Spleen (tissue), 13 donors: ENCODE data around the gene PKIG. TPM values are rescaled to one million over a fixed set of nuclear protein-coding genes. Genes with fewer than 3 reads are reported as not detected.

ENCODE experiments used
- DNase-seq: peaks from one replicate; pipeline ENCODE4 v3.0.0-alpha.2; 2020
- H3K27ac ChIP-seq, 8 donors: fragments of 200-600 bp; sonication (generic) in 7 of 8; 1 replicate in 4 of 8; 2 replicates in 4 of 8; pipeline versions ENCODE4 v1.5.0 to v1.8.0; 2016 to 2021; ENCODE audit warnings: inconsistent platforms in 4 of 8, mild to moderate bottlenecking in 4 of 8, moderate library complexity in 1 of 8
- H3K27me3 ChIP-seq, 7 donors: fragments of 200-600 bp; sonication (generic) in 6 of 7; replicated peaks in 1 of 7; 1 replicate in 4 of 7; 2 replicates in 3 of 7; pipeline versions ENCODE4 v1.5.0 to v1.8.0; 2016 to 2021; ENCODE audit warnings: inconsistent platforms in 3 of 7, mild to moderate bottlenecking in 1 of 7
- H3K36me3 ChIP-seq, 6 donors: fragments of 200-600 bp; sonication (generic) in 5 of 6; 1 replicate in 4 of 6; 2 replicates in 2 of 6; pipeline versions ENCODE4 v1.5.0 to v1.8.0; 2016 to 2021; ENCODE audit warnings: inconsistent platforms in 2 of 6
- H3K4me1 ChIP-seq, 6 donors: fragments of 200-600 bp; sonication (generic) in 5 of 6; 1 replicate in 3 of 6; 2 replicates in 3 of 6; pipeline versions ENCODE4 v1.5.0 to v1.8.0; 2016 to 2021; ENCODE audit warnings: inconsistent platforms in 3 of 6
- H3K4me3 ChIP-seq, 8 donors: fragments of 200-600 bp; sonication (generic) in 7 of 8; 1 replicate in 4 of 8; 2 replicates in 4 of 8; pipeline versions ENCODE4 v1.5.0 to v1.8.0; 2016 to 2021; ENCODE audit warnings: inconsistent platforms in 4 of 8, mild to moderate bottlenecking in 4 of 8, moderate library complexity in 2 of 8
- H3K9me3 ChIP-seq, 8 donors: fragments of 200-600 bp; sonication (generic) in 7 of 8; 1 replicate in 4 of 8; 2 replicates in 4 of 8; pipeline versions ENCODE4 v1.5.0 to v1.8.0; 2016 to 2021; ENCODE audit warnings: inconsistent platforms in 4 of 8
- POLR2A ChIP-seq, 3 donors: fragments of 450-650 bp; IDR thresholded peaks; one replicate each; pipeline ENCODE4 v1.5.1; 2017; ENCODE audit warnings: antibody characterized with exemption in 3 of 3, mild to moderate bottlenecking in 1 of 3
- POLR2AphosphoS5 ChIP-seq, 3 donors: sonication (generic); formaldehyde crosslinking; IDR thresholded peaks; one replicate each; pipeline ENCODE4 v1.5.1; 2017; ENCODE audit warnings: antibody characterized with exemption in 3 of 3
- WGBS, 5 donors: extraction: QIAGEN DNeasy Blood & Tissue Kit in 3 of 5; methylation state at CpG; one replicate each; pipeline versions ENCODE4 v1.1.5 to v1.1.7; 2013 to 2018; 5-methylcytosine and 5-hydroxymethylcytosine counted together
- intact Hi-C: fragments of 100-400 bp; cut with DNase I; formaldehyde crosslinking; loops from one replicate; pipeline ENCODE4 v1.15.0; 2023; ENCODE audit warnings: low total_unique reads
- long read RNA-seq, 2 donors: transcript quantifications; one replicate each; lab custom pipeline, GENCODE V29; 2026
- polyA plus RNA-seq, 3 donors: library from polyadenylated mRNA; stranded (reverse); fragments of 200-250 nt; gene quantifications; one replicate each; pipeline ENCODE4 v1.2.1, GENCODE V29; 2013
- total RNA-seq, 7 donors: library from RNA; depleted of rRNA in 3 of 7; stranded (reverse); fragments of >200 nt in 3 of 7; fragmentation: NEBNext Ultra II Directional in 4 of 7; extraction: Animal tissue kit (Norgen Biotek cat#: 25700) in 4 of 7; gene quantifications; one replicate each; pipeline versions ENCODE4 v1.1.0 to v1.2.1, GENCODE V29; 2016 to 2021
- TF ChIP-seq, protein P1 (sequence below), 11 experiments: fragments of 200-600 bp in 7 of 11; fragments of 450-650 bp in 4 of 11; sonication (generic) in 4 of 11; IDR thresholded peaks in 8 of 11; conservative IDR thresholded peaks in 3 of 11; 1 replicate in 7 of 11; 2 replicates in 4 of 11; pipeline versions ENCODE4 v1.4.0 to v1.8.0; 2016 to 2021; ENCODE audit warnings: antibody characterized with exemption in 11 of 11, inconsistent platforms in 4 of 11, mild to moderate bottlenecking in 1 of 11
- donor health status: healthy with polysubstance abuse.
- donor health status: DM: no; HTN: no; CAD: no; lungs with moderate emphysema.
- donor health status: DM: no; HTN: no; CAD: no.
- donor health status: Bipolar disorder and iron deficiency.
- donor health status: healthy.
- donor health status: DM: no; HTN: no; CAD: no.
- donor health status: DM: yes; HTN: yes; CAD: no.

PKIG gene
- total RNA-seq: 10 to 100 TPM; 37.5 to 82.6 (median 47.6) TPM
- polyA plus RNA-seq: 10 to 100 TPM; 64.6 to 82.1 (median 74.9) TPM
- long read RNA-seq, donor 1, transcript PKIG-207 (4 exons, 1,191 nt): major isoform, 14 of 19 reads
- long read RNA-seq, donor 1, partial matches to known transcripts: 0 of 19 reads
- long read RNA-seq, donor 1, other reads (novel, unspliced or antisense): 0 of 19 reads
- long read RNA-seq, donor 2, transcript PKIG-202 (4 exons, 1,180 nt): minor isoform, 8 of 20 reads
- long read RNA-seq, donor 2, transcript PKIG-207 (4 exons, 1,191 nt): major isoform, 11 of 20 reads
- long read RNA-seq, donor 2, partial matches to known transcripts: 0 of 20 reads
- long read RNA-seq, donor 2, other reads (novel, unspliced or antisense): 0 of 20 reads

DNA sequence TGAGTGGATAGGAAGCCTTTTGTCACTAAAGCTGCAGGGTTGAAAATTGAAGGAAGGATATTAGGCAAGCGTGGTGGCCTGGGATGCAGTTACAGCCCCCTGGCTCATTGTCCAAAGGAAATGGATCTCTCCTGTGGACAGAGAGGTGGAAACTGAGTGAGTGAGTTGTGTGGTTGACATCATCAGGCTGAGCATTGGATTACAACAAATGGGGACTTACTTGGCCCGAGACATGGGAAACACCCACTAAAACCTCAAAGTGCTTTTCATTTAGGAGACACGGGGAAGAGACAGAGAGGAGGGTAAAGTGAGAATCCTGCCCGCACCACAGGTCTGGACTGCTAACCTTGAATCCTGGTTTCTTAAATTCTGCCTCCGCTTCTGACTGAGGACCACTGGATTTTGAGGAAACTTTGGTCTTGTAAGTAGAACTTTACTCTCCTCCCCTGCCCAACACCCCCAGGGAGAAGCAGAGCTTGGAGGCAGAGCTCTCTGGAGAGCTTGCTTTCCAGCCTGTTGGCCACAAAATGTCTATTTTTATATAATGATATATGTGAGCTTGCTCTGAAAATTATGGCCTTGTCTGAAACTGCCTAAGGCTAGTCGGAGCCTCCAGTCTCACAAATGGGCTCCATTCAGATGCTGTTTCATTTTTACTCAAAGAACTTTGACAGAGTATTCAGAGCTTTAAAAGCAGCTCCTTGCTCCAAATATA, at the start of gene PKIG:
PKIG (plus strand) TSS at position 269 of the 715 bp plus-strand sequence. CDS start 31,978 bp downstream, outside the sequence.
- intact Hi-C loops: no loop called here
- Histone ChIP-seq H3K27me3 (no peaks in the 10 kb centered on the region), H3K36me3 (no peaks in the 10 kb centered on the region), H3K27ac (peak within 1 kb of the TSS; percentile 82 to 91 (median 84)), H3K9me3 (no peaks in the 10 kb centered on the region), H3K4me1 (peaks cover 24 to 92% (median 68%) of the 10 kb centered on the region in 6 donors), H3K4me3 (peak within 1 kb of the TSS; percentile 7 to 64 (median 25))
- peak in 1 of 3 donors; percentile 66 for TF ChIP-seq POLR2AphosphoS5 (IDR thresholded peaks at IDR 0.05)
- TF ChIP-seq POLR2A (IDR thresholded peaks at IDR 0.05): no peak
- TF ChIP-seq, protein P1, sequence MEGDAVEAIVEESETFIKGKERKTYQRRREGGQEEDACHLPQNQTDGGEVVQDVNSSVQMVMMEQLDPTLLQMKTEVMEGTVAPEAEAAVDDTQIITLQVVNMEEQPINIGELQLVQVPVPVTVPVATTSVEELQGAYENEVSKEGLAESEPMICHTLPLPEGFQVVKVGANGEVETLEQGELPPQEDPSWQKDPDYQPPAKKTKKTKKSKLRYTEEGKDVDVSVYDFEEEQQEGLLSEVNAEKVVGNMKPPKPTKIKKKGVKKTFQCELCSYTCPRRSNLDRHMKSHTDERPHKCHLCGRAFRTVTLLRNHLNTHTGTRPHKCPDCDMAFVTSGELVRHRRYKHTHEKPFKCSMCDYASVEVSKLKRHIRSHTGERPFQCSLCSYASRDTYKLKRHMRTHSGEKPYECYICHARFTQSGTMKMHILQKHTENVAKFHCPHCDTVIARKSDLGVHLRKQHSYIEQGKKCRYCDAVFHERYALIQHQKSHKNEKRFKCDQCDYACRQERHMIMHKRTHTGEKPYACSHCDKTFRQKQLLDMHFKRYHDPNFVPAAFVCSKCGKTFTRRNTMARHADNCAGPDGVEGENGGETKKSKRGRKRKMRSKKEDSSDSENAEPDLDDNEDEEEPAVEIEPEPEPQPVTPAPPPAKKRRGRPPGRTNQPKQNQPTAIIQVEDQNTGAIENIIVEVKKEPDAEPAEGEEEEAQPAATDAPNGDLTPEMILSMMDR (IDR thresholded peaks at IDR 0.05 in 8 of 11, conservative IDR thresholded peaks at IDR 0.05 in 3 of 11): no peak
- WGBS, 5 donors: 19 to 33% (median 29%) methylated on average over 6 of the region's 6 CpGs
- DNase-seq: no peak

DNA sequence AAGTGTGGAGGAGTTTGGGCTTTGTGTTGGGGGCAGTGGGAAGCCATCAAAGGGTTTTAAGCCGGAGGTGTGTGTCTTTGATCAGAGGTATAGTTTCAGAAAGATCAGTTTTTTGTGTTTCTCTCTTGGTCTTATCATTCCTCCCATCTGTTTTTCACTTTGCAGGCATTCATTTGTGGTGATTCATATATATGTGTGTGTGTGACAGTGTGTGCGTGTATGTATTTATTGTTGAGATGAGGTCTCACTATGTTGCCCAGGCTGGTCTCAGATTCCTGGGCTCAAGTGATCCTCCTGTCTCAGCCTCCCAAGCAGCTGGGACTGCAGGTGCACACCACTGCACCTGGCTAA, 49.4 kb upstream of the PKIG start:
- intact Hi-C loops: no loop called here
- TF ChIP-seq POLR2AphosphoS5 (IDR thresholded peaks at IDR 0.05) (no peak), POLR2A (IDR thresholded peaks at IDR 0.05) (no peak)
- TF ChIP-seq, protein P1 (IDR thresholded peaks at IDR 0.05 in 8 of 11, conservative IDR thresholded peaks at IDR 0.05 in 3 of 11): no peak
- H3K9me3 ChIP-seq: no peaks in the 10 kb centered on the region
- no peaks in the 10 kb centered on the region for H3K27me3 ChIP-seq
- no peak for DNase-seq
- no peaks in the 10 kb centered on the region for H3K36me3 ChIP-seq
- H3K4me3 ChIP-seq: peak overlapping the region in 2 of 8 donors; percentile 72 to 82
- peak overlapping the region in 3 of 8 donors; percentile 9 to 77 (median 70) for H3K27ac ChIP-seq
- peaks cover 0 to 37% (median 15%) of the 10 kb centered on the region in 6 donors for H3K4me1 ChIP-seq
- WGBS, 5 donors: 67 to 78% (median 76%) methylated on average over 2 of the region's 2 CpGs

DNA sequence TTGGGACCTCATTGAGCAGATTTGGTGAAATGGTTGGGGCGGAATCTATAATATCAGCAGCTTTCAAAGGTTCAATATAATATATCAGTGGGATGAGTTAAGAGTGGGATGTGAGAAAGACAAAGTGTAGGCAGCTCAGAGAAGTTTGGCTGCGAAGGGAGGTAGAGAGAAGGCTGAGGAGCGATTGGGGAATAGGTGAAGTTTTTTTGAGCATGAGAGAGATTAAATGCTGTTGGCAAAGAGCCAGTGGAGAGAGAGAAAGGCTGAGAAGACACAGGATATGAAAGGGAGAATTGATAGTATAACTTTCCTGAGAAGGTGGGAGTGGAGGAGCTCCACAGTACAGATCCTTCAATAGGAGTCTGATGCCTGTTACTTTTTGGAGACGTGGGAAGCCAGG, 48.5 kb upstream of the PKIG start:
- TF ChIP-seq, protein P1 (IDR thresholded peaks at IDR 0.05 in 8 of 11, conservative IDR thresholded peaks at IDR 0.05 in 3 of 11): no peak
- TF ChIP-seq POLR2A (IDR thresholded peaks at IDR 0.05): no peak
- TF ChIP-seq POLR2AphosphoS5 (IDR thresholded peaks at IDR 0.05): no peak
- no peak overlapping the region for H3K4me3 ChIP-seq
- no peak for DNase-seq
- no peak overlapping the region for H3K27ac ChIP-seq
- no peaks in the 10 kb centered on the region for H3K36me3 ChIP-seq
- intact Hi-C loops: no loop called here
- H3K9me3 ChIP-seq: no peaks in the 10 kb centered on the region
- H3K4me1 ChIP-seq: peaks cover 0 to 41% (median 15%) of the 10 kb centered on the region in 6 donors
- H3K27me3 ChIP-seq: no peaks in the 10 kb centered on the region
- 73 to 89% (median 85%) methylated on average over 4 of the region's 4 CpGs for WGBS, 5 donors

DNA sequence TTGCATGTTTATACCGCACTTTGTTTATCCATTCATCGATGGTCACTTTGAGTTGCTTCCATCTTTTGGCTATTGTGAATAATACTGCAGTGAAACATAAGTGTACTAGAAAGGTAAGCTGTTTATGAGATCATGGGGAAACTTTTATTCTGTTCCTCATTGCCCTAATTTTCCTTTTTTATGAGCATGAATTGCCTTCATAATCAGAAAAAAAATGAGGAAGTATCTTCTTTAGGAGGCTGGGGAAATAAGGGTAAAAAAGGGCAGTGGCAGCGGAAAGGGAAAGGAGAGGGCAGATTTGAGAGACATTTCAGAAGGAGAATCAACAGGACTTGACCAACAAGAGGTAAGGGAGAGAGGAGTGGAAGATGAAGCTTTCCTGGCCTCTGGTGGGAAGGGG, 46.2 kb upstream of the PKIG start:
- Histone ChIP-seq H3K27ac (no peak overlapping the region), H3K27me3 (no peaks in the 10 kb centered on the region), H3K4me3 (no peak overlapping the region), H3K36me3 (no peaks in the 10 kb centered on the region), H3K9me3 (no peaks in the 10 kb centered on the region), H3K4me1 (peaks cover 0 to 45% (median 13%) of the 10 kb centered on the region in 6 donors)
- no peak for DNase-seq
- intact Hi-C loops: no loop called here
- TF ChIP-seq POLR2AphosphoS5 (IDR thresholded peaks at IDR 0.05): no peak
- TF ChIP-seq, protein P1 (IDR thresholded peaks at IDR 0.05 in 8 of 11, conservative IDR thresholded peaks at IDR 0.05 in 3 of 11): no peak
- 78 to 92% (median 89%) methylated on average over 3 of the region's 3 CpGs for WGBS, 5 donors
